ENCODE data around the gene FAAH. TPM values are rescaled to one million over a fixed set of nuclear protein-coding genes. Genes with fewer than 3 reads are reported as not detected.

The FAAH gene
- total RNA-seq, 5 donors from 2014 or later (not counting 1 experiment from before 2014, with no cell fraction given), result 5.9 to 10.4 (median 9.5) TPM

DNA sequence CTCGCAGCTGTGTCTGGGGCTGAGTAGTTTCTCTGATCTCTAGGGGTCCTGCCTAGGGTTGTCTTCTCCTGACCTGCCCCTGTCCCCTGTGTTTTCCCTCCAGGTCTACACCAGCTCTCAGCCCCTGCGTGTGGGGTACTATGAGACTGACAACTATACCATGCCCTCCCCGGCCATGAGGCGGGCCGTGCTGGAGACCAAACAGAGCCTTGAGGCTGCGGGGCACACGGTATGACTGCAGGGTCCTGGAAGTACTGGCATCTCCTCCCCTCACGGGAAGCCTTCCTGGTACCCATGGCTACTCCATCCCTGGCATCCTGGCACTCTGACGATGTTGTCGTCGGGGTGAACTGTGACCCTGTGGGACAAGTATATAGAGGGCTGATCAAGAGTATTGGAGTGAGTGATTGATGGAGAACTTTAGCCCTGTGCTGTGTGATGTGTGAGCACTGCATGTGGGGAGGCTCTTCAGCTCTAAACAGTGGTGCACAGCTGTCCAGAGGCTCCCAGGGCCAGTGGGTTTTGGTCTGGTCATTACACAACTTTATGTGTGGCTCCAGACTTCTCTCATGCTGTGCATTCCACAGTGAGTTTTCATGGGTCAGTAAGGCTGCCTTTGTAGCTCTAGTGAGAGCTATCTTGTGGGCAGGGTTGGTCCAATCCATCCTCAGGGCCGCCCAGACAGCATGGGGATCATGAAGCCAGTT is 14.4 kb downstream of the FAAH start:
- H3K27me3 Mint-ChIP-seq, result no peaks in the 10 kb centered on the region
- ChIA-PET CTCF (interaction anchor here in 1 of 2 donors (0.5 to 1.3 kb wide), 2 partner anchors 9 to 13 kb away, joined by 3 to 8 read pairs; no protein-coding TSS in a partner anchor), POLR2A (no interaction called here)
- ATAC-seq (replicated peaks in 1 of 4) (no peak), DNase-seq (no peak)
- no peaks in the 10 kb centered on the region for H3K9me3 Mint-ChIP-seq
- no peak overlapping the region for H3K27ac Mint-ChIP-seq
- peaks cover 2% of the 10 kb centered on the region for H3K36me3 Mint-ChIP-seq
- no peak overlapping the region for H3K4me3 Mint-ChIP-seq
- Histone ChIP-seq H3K4me3 (ENCODE audit: control insufficient read depth in 1 of 2, extremely low read depth in 1 of 2, low read length in 1 of 2) (no peak overlapping the region), H3K4me1 (ENCODE audit: control insufficient read depth in 1 of 2, extremely low read depth in 1 of 2, insufficient read depth in 2 of 2, low read length in 2 of 2) (peaks cover 0 to 13% of the 10 kb centered on the region in 2 experiments), H3K27me3 (replicated peaks in 1 of 2; ENCODE audit: control insufficient read depth in 2 of 2, extremely low read depth in 1 of 2, insufficient read depth in 2 of 2, low read length in 1 of 2) (peaks cover 0 to 6% of the 10 kb centered on the region in 2 experiments), H3K9me3 (no peaks in the 10 kb centered on the region), H3K36me3 (ENCODE audit: control insufficient read depth in 2 of 2, extremely low read depth in 1 of 2, insufficient read depth in 1 of 2, low read length in 1 of 2) (peaks cover 0 to 2% of the 10 kb centered on the region in 2 donors), H3K27ac (ENCODE audit: low read length) (no peak overlapping the region)
- peaks cover 0 to 6% (median 2%) of the 10 kb centered on the region in 3 donors for H3K4me1 Mint-ChIP-seq
- 88% methylated on average over 9 of the region's 12 CpGs for WGBS (ENCODE audit: insufficient coverage)

DNA sequence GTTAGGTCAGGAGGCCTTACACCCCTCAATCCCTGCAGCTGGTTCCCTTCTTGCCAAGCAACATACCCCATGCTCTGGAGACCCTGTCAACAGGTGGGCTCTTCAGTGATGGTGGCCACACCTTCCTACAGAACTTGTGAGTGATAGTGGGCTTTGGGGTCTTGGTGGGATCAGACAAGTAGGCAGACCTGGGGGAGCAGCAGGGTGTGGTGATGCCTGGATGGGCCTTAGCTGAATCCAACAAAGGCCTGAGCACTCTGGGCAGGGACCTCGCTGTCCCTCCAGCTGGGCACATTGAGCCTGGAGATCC is 14.9 kb downstream of the FAAH start:
- WGBS (ENCODE audit: insufficient coverage), result 100% methylated on average over 1 of the region's 1 CpG
- Histone ChIP-seq H3K36me3 (ENCODE audit: control insufficient read depth in 2 of 2, extremely low read depth in 1 of 2, insufficient read depth in 1 of 2, low read length in 1 of 2) (peaks cover 0 to 2% of the 10 kb centered on the region in 2 donors), H3K9me3 (no peaks in the 10 kb centered on the region), H3K27me3 (replicated peaks in 1 of 2; ENCODE audit: control insufficient read depth in 2 of 2, extremely low read depth in 1 of 2, insufficient read depth in 2 of 2, low read length in 1 of 2) (peaks cover 0 to 6% of the 10 kb centered on the region in 2 experiments), H3K4me1 (ENCODE audit: control insufficient read depth in 1 of 2, extremely low read depth in 1 of 2, insufficient read depth in 2 of 2, low read length in 2 of 2) (peaks cover 0 to 16% of the 10 kb centered on the region in 2 experiments), H3K4me3 (ENCODE audit: control insufficient read depth in 1 of 2, extremely low read depth in 1 of 2, low read length in 1 of 2) (no peak overlapping the region), H3K27ac (ENCODE audit: low read length) (no peak overlapping the region)
- peaks cover 0 to 11% (median 2%) of the 10 kb centered on the region in 3 donors for H3K4me1 Mint-ChIP-seq
- no peak overlapping the region for H3K4me3 Mint-ChIP-seq
- ChIA-PET CTCF (interaction anchor here in 1 of 2 donors (0.5 to 1.3 kb wide), 2 partner anchors 9 to 12 kb away, joined by 3 to 8 read pairs; no protein-coding TSS in a partner anchor), POLR2A (no interaction called here)
- no peaks in the 10 kb centered on the region for H3K27me3 Mint-ChIP-seq
- no peak overlapping the region for H3K27ac Mint-ChIP-seq
- H3K36me3 Mint-ChIP-seq, result no peaks in the 10 kb centered on the region
- no peak for ATAC-seq (replicated peaks in 1 of 4)
- H3K9me3 Mint-ChIP-seq, result no peaks in the 10 kb centered on the region
- no peak for DNase-seq

DNA sequence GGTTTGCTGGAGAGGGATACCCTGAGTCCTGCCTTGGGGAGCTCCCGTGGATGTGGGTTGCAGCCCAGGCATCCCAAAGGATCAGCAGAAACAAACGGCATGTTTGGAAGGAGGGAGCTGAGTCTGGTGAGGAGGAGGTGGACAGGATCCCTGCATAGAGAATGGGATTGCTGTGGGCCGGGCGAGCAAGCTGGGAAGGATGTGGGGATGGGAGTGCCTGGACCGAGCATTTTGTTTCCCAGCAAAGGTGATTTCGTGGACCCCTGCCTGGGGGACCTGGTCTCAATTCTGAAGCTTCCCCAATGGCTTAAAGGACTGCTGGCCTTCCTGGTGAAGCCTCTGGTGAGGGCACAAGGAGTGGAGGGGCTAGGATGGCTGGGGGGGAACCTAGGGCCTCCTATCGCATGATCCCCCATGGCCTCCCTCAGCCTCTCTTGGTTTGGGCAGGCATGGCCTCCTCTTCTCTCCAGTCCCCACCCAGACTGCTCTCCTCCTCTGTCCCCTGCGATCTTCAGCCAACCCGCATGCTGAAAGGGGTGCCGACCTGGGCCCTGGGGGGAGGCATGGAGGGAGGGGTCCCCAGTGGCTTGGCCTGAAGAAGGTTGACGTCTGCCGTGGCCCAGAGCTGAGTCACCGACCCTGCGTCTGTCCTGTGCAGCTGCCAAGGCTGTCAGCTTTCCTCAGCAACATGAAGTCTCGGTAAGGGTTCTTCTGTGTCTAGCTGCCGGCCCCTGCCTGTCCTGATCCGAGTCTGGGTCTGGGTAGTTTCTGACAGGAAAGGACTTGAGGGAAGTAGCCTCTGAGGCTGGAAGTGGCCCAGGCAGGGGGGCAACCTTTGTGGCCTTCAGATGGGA is 16.3 kb downstream of the FAAH start:
- DNase-seq, result no peak
- Mint-ChIP-seq H3K4me1 (peaks cover 0 to 17% (median 2%) of the 10 kb centered on the region in 3 donors), H3K36me3 (no peaks in the 10 kb centered on the region), H3K4me3 (no peak overlapping the region), H3K9me3 (no peaks in the 10 kb centered on the region), H3K27ac (no peak overlapping the region), H3K27me3 (no peaks in the 10 kb centered on the region)
- Histone ChIP-seq H3K4me3 (ENCODE audit: control insufficient read depth in 1 of 2, extremely low read depth in 1 of 2, low read length in 1 of 2) (no peak overlapping the region), H3K9me3 (no peaks in the 10 kb centered on the region), H3K36me3 (ENCODE audit: control insufficient read depth in 2 of 2, extremely low read depth in 1 of 2, insufficient read depth in 1 of 2, low read length in 1 of 2) (peaks cover 0 to 2% of the 10 kb centered on the region in 2 donors), H3K4me1 (ENCODE audit: control insufficient read depth in 1 of 2, extremely low read depth in 1 of 2, insufficient read depth in 2 of 2, low read length in 2 of 2) (peaks cover 0 to 22% of the 10 kb centered on the region in 2 experiments), H3K27ac (ENCODE audit: low read length) (no peak overlapping the region), H3K27me3 (replicated peaks in 1 of 2; ENCODE audit: control insufficient read depth in 2 of 2, extremely low read depth in 1 of 2, insufficient read depth in 2 of 2, low read length in 1 of 2) (peaks cover 0 to 6% of the 10 kb centered on the region in 2 experiments)
- ChIA-PET POLR2A (no interaction called here), CTCF (interaction anchor here in 1 of 2 donors (0.6 to 1.3 kb wide), 2 partner anchors 11 to 16 kb away, joined by 3 to 4 read pairs; no protein-coding TSS in a partner anchor)
- no peak for ATAC-seq (replicated peaks in 1 of 4)
- WGBS (ENCODE audit: insufficient coverage), result 90% methylated on average over 15 of the region's 17 CpGs

DNA sequence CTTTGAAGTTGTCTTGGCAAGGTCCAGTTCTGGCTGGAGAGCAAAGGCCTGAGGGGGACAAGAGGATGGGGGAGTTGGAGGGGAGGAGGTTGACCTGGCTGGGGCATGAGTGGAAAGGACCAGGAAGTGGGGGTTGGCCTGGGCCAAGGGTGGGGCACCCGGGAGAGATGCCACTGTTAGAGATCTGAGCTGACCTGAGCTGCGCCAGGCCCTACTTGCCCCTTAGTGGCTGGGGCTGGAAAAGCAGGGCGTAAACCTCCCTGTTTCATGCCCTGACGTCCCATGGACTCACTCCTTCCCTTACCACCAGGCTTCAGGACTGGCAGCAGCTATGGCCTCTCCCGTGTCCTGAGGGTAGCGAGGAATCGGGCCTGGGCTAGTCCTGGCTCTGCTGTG is 16.9 kb downstream of the FAAH start:
- ChIA-PET POLR2A (no interaction called here), CTCF (no interaction called here)
- no peak overlapping the region for H3K4me3 Mint-ChIP-seq
- ATAC-seq (replicated peaks in 1 of 4), result no peak
- no peak for DNase-seq
- H3K36me3 Mint-ChIP-seq, result no peaks in the 10 kb centered on the region
- H3K36me3 ChIP-seq (ENCODE audit: control insufficient read depth in 2 of 2, extremely low read depth in 1 of 2, insufficient read depth in 1 of 2, low read length in 1 of 2), result peaks cover 0 to 2% of the 10 kb centered on the region in 2 donors
- no peaks in the 10 kb centered on the region for H3K9me3 Mint-ChIP-seq
- WGBS (ENCODE audit: insufficient coverage), result 82% methylated on average over 5 of the region's 7 CpGs
- H3K27ac Mint-ChIP-seq, result no peak overlapping the region
- peaks cover 0 to 23% of the 10 kb centered on the region in 2 experiments for H3K4me1 ChIP-seq (ENCODE audit: control insufficient read depth in 1 of 2, extremely low read depth in 1 of 2, insufficient read depth in 2 of 2, low read length in 2 of 2)
- no peaks in the 10 kb centered on the region for H3K9me3 ChIP-seq
- no peak overlapping the region for H3K4me3 ChIP-seq (ENCODE audit: control insufficient read depth in 1 of 2, extremely low read depth in 1 of 2, low read length in 1 of 2)
- H3K27me3 Mint-ChIP-seq, result no peaks in the 10 kb centered on the region
- H3K27me3 ChIP-seq (replicated peaks in 1 of 2; ENCODE audit: control insufficient read depth in 2 of 2, extremely low read depth in 1 of 2, insufficient read depth in 2 of 2, low read length in 1 of 2), result peaks cover 0 to 3% of the 10 kb centered on the region in 2 experiments
- no peak overlapping the region for H3K27ac ChIP-seq (ENCODE audit: low read length)
- H3K4me1 Mint-ChIP-seq, result peaks cover 0 to 21% (median 2%) of the 10 kb centered on the region in 3 donors

DNA sequence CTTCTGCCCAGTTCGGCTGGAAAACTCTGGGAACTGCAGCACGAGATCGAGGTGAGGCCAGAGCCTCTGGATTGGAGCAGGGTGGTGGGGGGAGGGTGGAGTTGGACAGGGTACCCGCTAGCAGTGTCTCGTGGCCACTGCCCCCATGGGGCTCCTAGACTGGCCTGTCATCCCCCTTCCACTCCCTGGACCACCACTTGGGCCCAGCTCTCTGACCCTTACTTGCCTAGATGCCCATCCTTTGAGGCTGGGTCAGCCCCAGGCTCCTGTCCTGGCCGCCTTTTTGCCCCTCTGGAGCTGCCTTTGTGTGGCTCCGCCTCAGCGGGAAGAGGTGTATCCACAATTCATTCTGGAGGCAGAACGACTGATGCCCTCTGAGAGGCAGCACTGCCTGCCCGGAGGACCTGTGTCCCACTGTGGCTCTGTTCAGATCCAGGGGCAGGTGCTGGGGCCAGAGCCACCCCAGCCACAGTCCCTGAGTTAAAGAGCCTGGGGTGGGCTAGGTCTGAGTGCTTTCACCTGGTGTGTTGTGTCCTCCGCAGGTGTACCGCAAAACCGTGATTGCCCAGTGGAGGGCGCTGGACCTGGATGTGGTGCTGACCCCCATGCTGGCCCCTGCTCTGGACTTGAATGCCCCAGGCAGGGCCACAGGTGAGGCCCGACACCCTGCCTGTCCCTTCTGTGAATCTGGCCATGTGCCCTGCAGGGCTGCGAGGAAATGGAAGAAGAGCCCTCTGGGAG is 17.7 kb downstream of the FAAH start:
- H3K4me1 ChIP-seq (ENCODE audit: control insufficient read depth in 1 of 2, extremely low read depth in 1 of 2, insufficient read depth in 2 of 2, low read length in 2 of 2), result peaks cover 0 to 16% of the 10 kb centered on the region in 2 experiments
- H3K4me1 Mint-ChIP-seq, result peaks cover 0 to 21% (median 0%) of the 10 kb centered on the region in 3 donors
- 91% methylated on average over 14 of the region's 16 CpGs for WGBS (ENCODE audit: insufficient coverage)
- H3K4me3 Mint-ChIP-seq, result no peak overlapping the region
- H3K9me3 Mint-ChIP-seq, result no peaks in the 10 kb centered on the region
- no peak overlapping the region for H3K27ac ChIP-seq (ENCODE audit: low read length)
- H3K27ac Mint-ChIP-seq, result no peak overlapping the region
- H3K27me3 Mint-ChIP-seq, result no peaks in the 10 kb centered on the region
- no peaks in the 10 kb centered on the region for H3K9me3 ChIP-seq
- CTCF ChIA-PET, result no interaction called here
- H3K36me3 ChIP-seq (ENCODE audit: control insufficient read depth in 2 of 2, extremely low read depth in 1 of 2, insufficient read depth in 1 of 2, low read length in 1 of 2), result peaks cover 0 to 2% of the 10 kb centered on the region in 2 donors
- no peak overlapping the region for H3K4me3 ChIP-seq (ENCODE audit: control insufficient read depth in 1 of 2, extremely low read depth in 1 of 2, low read length in 1 of 2)
- POLR2A ChIA-PET, result no interaction called here
- DNase-seq (no peak), ATAC-seq (replicated peaks in 1 of 4) (no peak)
- H3K36me3 Mint-ChIP-seq, result no peaks in the 10 kb centered on the region
- no peaks in the 10 kb centered on the region for H3K27me3 ChIP-seq (replicated peaks in 1 of 2; ENCODE audit: control insufficient read depth in 2 of 2, extremely low read depth in 1 of 2, insufficient read depth in 2 of 2, low read length in 1 of 2)
